Common myeloid progenitor, CD34-positive (primary cell): Measurements from ENCODE around the gene FOXK2.

Experiments used
- CTCF ChIA-PET: fragments of 350-600 bp; sonication (Branson Sonifier 250); formaldehyde crosslinking; loops from one replicate; lab custom pipeline; 2021; ENCODE audit warnings: antibody characterized with exemption; lab: Charles Lee
- POLR2A ChIA-PET: fragments of 350-600 bp; sonication (Branson Sonifier 250); formaldehyde crosslinking; loops from one replicate; lab custom pipeline; 2021; ENCODE audit warnings: antibody characterized with exemption; lab: Charles Lee
- DNase-seq, 3 donors: peaks; one replicate each; pipeline versions ENCODE4 v3.0.0 to v3.0.0-alpha.2; 2013
- H3K27ac ChIP-seq, 2 experiments: 1 replicate in 1 of 2; 2 replicates in 1 of 2; pipeline ENCODE4 v1.7.0; 2013; ENCODE audit warnings: inconsistent platforms in 2 of 2, low read length in 2 of 2, mild to moderate bottlenecking in 2 of 2, low read depth in 1 of 2, moderate library complexity in 1 of 2; ENCODE audit not compliant: severe bottlenecking in 2 of 2, insufficient read depth in 1 of 2, poor library complexity in 1 of 2
- H3K27me3 ChIP-seq, 5 experiments: replicated peaks in 2 of 5; 1 replicate in 3 of 5; 2 replicates in 2 of 5; pipeline versions ENCODE4 v1.6.1 to v1.7.0; 2013; ENCODE audit warnings: low read length in 4 of 5, mild to moderate bottlenecking in 2 of 5, moderate library complexity in 2 of 5, inconsistent platforms in 1 of 5; ENCODE audit not compliant: insufficient read depth in 5 of 5, control insufficient read depth in 4 of 5
- H3K36me3 ChIP-seq, 4 experiments: 1 replicate in 2 of 4; 2 replicates in 2 of 4; pipeline versions ENCODE4 v1.6.1 to v1.7.0; 2013; ENCODE audit warnings: low read length in 3 of 4, control low read depth in 1 of 4, mild to moderate bottlenecking in 1 of 4; ENCODE audit not compliant: control insufficient read depth in 4 of 4, insufficient read depth in 4 of 4
- H3K4me1 ChIP-seq, 4 experiments: 1 replicate in 3 of 4; 2 replicates in 1 of 4; pipeline versions ENCODE4 v1.6.1 to v1.7.1; 2013; ENCODE audit warnings: low read length in 3 of 4, mild to moderate bottlenecking in 3 of 4, control low read depth in 1 of 4, inconsistent platforms in 1 of 4, moderate library complexity in 1 of 4; ENCODE audit not compliant: control insufficient read depth in 4 of 4, insufficient read depth in 4 of 4; ENCODE audit errors: control extremely low read depth in 1 of 4
- H3K4me3 ChIP-seq, 7 experiments: 1 replicate in 4 of 7; 2 replicates in 3 of 7; pipeline versions ENCODE4 v1.5.1 to v1.7.0; 2013; ENCODE audit warnings: mild to moderate bottlenecking in 7 of 7, low read length in 6 of 7, moderate library complexity in 6 of 7, inconsistent platforms in 2 of 7, low read depth in 2 of 7, control low read depth in 1 of 7; ENCODE audit not compliant: insufficient read depth in 4 of 7, control insufficient read depth in 1 of 7; ENCODE audit errors: extremely low read depth in 1 of 7
- H3K9me3 ChIP-seq, 5 experiments: 1 replicate in 4 of 5; 2 replicates in 1 of 5; pipeline versions ENCODE4 v1.6.1 to v1.7.1; 2013; ENCODE audit warnings: low read length in 4 of 5, mild to moderate bottlenecking in 2 of 5, inconsistent platforms in 1 of 5, low read depth in 1 of 5, moderate library complexity in 1 of 5; ENCODE audit not compliant: control insufficient read depth in 4 of 5, insufficient read depth in 2 of 5; ENCODE audit errors: control extremely low read depth in 1 of 5
- WGBS: methylation state at CpG from one replicate; pipeline ENCODE4 v1.1.5; 2013; ENCODE audit not compliant: insufficient coverage; 5-methylcytosine and 5-hydroxymethylcytosine counted together

Gene FOXK2

DNA sequence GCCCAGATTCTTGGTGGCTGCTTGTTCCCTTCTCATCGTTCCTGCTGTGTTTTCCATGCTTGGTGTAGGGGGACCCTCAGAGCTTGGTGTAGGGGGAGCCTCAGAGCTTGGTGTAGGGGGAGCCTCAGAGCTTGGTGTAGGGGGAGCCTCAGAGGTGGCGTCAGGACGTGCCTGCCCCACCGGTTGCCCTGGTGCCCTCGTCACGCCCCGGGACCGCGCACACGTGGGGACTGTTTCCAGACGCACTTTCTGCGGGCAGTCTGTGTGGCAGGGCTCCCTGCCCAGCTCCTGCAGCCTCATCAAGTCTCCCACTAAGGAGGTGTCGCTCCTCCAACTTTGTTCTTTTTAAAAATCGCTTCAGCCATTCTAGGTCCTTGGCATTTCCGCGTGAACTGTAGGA is 76.8 kb downstream of the FOXK2 start:
- peaks cover 0 to 63% (median 47%) of the 10 kb centered on the region in 4 experiments for H3K36me3 ChIP-seq
- H3K27me3 ChIP-seq, result no peaks in the 10 kb centered on the region
- CTCF ChIA-PET, result interaction anchor here (0.6 kb wide), 1 partner anchor 17 kb away, joined by 4 read pairs; no protein-coding TSS in a partner anchor
- DNase-seq, result no peak
- no peaks in the 10 kb centered on the region for H3K9me3 ChIP-seq
- 94% methylated on average over 16 of the region's 16 CpGs for WGBS
- peaks cover 14 to 34% (median 31%) of the 10 kb centered on the region in 4 experiments for H3K4me1 ChIP-seq
- no peak overlapping the region for H3K4me3 ChIP-seq
- H3K27ac ChIP-seq, result no peak overlapping the region
- POLR2A ChIA-PET, result no interaction called here

GRCh38 chr17:82596837-82597672 is 77.5 kb downstream of the FOXK2 start:
- H3K9me3 ChIP-seq, result no peaks in the 10 kb centered on the region
- H3K4me1 ChIP-seq, result peaks cover 8 to 27% (median 23%) of the 10 kb centered on the region in 4 experiments
- no peak overlapping the region for H3K4me3 ChIP-seq
- no peak for DNase-seq
- POLR2A ChIA-PET, result no interaction called here
- H3K36me3 ChIP-seq, result peaks cover 0 to 71% (median 54%) of the 10 kb centered on the region in 4 experiments
- CTCF ChIA-PET, result no interaction called here
- WGBS, result 97% methylated on average over 24 of the region's 33 CpGs
- no peak overlapping the region for H3K27ac ChIP-seq
- H3K27me3 ChIP-seq, result no peaks in the 10 kb centered on the region

- H3K36me3 ChIP-seq, result peaks cover 2 to 85% (median 64%) of the 10 kb centered on the region in 4 experiments
- no peak for DNase-seq
- peaks cover 2 to 20% (median 15%) of the 10 kb centered on the region in 4 experiments for H3K4me1 ChIP-seq
- POLR2A ChIA-PET, result no interaction called here
- no peak overlapping the region for H3K27ac ChIP-seq
- H3K27me3 ChIP-seq, result no peaks in the 10 kb centered on the region
- H3K4me3 ChIP-seq, result no peak overlapping the region
- WGBS, result 89% methylated on average over 13 of the region's 23 CpGs
- no peaks in the 10 kb centered on the region for H3K9me3 ChIP-seq
- CTCF ChIA-PET, result no interaction called here
These were observed 79.0 kb downstream of the FOXK2 start for GRCh38 chr17:82598256-82599119.

DNA sequence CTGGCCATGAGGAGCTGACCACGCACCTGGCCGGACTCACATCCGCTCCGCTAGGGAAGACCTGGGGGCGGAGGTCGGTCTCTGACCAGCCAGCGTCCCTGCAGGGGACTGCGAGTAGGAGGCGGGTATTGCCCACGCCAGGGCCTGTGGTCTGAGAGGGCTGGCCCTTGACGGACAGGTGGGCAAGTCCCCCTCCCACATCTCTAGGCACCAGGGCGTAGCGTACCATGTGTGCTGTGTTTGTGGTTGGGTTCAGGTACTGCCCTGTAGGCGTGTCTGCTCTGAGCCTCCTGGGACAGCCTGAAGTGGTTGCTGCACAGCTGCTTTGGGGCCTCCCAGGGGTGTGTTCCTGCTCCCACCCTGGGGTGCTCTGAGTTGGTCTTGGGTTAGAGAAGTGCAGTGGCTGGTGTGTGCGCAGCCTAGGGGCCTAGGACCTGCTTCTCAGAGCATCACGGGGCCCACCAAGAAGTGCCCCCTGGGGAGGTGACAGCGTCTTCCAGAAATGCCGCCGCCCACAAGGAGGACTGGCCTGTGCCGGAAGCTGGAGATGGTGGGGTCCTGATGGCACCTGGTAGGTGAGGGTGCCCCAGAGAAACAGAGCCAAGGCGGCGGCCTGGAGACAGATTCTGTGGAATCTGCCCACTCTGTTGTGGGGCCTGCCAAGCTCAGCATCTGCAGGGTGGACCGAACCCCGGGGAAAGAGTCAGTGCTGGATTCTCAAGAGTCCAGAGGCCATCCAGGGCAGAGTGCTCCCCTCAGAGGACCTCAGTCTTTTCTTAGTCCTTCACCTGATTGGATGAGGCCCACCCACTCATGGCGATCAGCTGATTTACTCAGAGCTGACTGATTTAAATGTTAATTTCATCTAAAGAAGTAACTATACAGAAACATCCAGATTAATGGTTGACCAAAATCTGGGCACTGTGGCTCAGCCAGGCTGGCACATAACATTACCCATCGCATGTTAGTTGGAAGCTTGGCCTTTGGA is 80.4 kb downstream of the FOXK2 start:
- 94% methylated on average over 22 of the region's 26 CpGs for WGBS
- peaks cover 2 to 20% (median 11%) of the 10 kb centered on the region in 4 experiments for H3K4me1 ChIP-seq
- CTCF ChIA-PET, result no interaction called here
- H3K27me3 ChIP-seq, result no peaks in the 10 kb centered on the region
- H3K9me3 ChIP-seq, result no peaks in the 10 kb centered on the region
- no peak overlapping the region for H3K27ac ChIP-seq
- H3K4me3 ChIP-seq, result no peak overlapping the region
- DNase-seq, result no peak
- POLR2A ChIA-PET, result no interaction called here
- peaks cover 2 to 88% (median 68%) of the 10 kb centered on the region in 4 experiments for H3K36me3 ChIP-seq

GRCh38 chr17:82600731-82601446 is 81.4 kb downstream of the FOXK2 start:
- Histone ChIP-seq H3K4me3 (no peak overlapping the region), H3K9me3 (no peaks in the 10 kb centered on the region), H3K36me3 (peaks cover 4 to 87% (median 66%) of the 10 kb centered on the region in 4 experiments), H3K27me3 (no peaks in the 10 kb centered on the region), H3K4me1 (peaks cover 2 to 22% (median 12%) of the 10 kb centered on the region in 4 experiments), H3K27ac (no peak overlapping the region)
- DNase-seq, result no peak
- ChIA-PET POLR2A (no interaction called here), CTCF (no interaction called here)
- 97% methylated on average over 32 of the region's 37 CpGs for WGBS

GRCh38 chr17:82601447-82602000 is 82.0 kb downstream of the FOXK2 start:
- WGBS, result 99% methylated on average over 18 of the region's 24 CpGs
- Histone ChIP-seq H3K4me3 (no peak overlapping the region), H3K27me3 (no peaks in the 10 kb centered on the region), H3K36me3 (peaks cover 4 to 87% (median 64%) of the 10 kb centered on the region in 4 experiments), H3K4me1 (peaks cover 2 to 22% (median 12%) of the 10 kb centered on the region in 4 experiments), H3K27ac (no peak overlapping the region), H3K9me3 (no peaks in the 10 kb centered on the region)
- CTCF ChIA-PET, result no interaction called here
- POLR2A ChIA-PET, result interaction anchor here (0.6 kb wide), 1 partner anchor 561 kb away, joined by 3 read pairs; no protein-coding TSS in a partner anchor
- DNase-seq, result no peak
